Breast epithelium (tissue), 4 donors: ENCODE results near the gene CIBAR2. TPM values are rescaled to one million over a fixed set of nuclear protein-coding genes. Genes with fewer than 3 reads are reported as not detected.
A peak's percentile ranks its signal among the peaks of the same experiment; 100 is the strongest.

Experiments used
- DNase-seq, 2 donors: peaks; one replicate each; pipeline ENCODE4 v3.0.0-alpha.2; 2019; ENCODE audit warnings: low spot score in 2 of 2
- H3K27ac ChIP-seq, 2 donors: fragments of 200-600 bp; sonication (generic) in 1 of 2; one replicate each; pipeline ENCODE4 v1.5.1; 2016 to 2019; ENCODE audit warnings: mild to moderate bottlenecking in 1 of 2
- H3K27me3 ChIP-seq, 2 donors: fragments of 200-600 bp; sonication (generic) in 1 of 2; one replicate each; pipeline versions ENCODE4 v1.5.1 to v1.6.0; 2017 to 2019; ENCODE audit warnings: control low read depth in 1 of 2, mild to moderate bottlenecking in 1 of 2
- H3K36me3 ChIP-seq: fragments of 200-600 bp; one replicate; pipeline ENCODE4 v1.5.1; 2019
- H3K4me1 ChIP-seq, 2 donors: fragments of 200-600 bp; sonication (generic); one replicate each; pipeline ENCODE4 v1.5.1; 2016 to 2019; ENCODE audit warnings: control low read depth in 1 of 2
- H3K4me3 ChIP-seq, 3 donors: fragments of 200-600 bp; sonication (generic); 1 replicate in 2 of 3; 2 replicates in 1 of 3; pipeline ENCODE4 v1.5.1; 2016 to 2019; ENCODE audit warnings: mild to moderate bottlenecking in 3 of 3, moderate library complexity in 2 of 3
- H3K9me3 ChIP-seq, 2 donors: fragments of 200-600 bp; sonication (generic) in 1 of 2; one replicate each; pipeline ENCODE4 v1.5.1; 2016 to 2019; ENCODE audit warnings: control low read depth in 1 of 2
- POLR2A ChIP-seq: fragments of 450-650 bp; IDR thresholded peaks from one replicate; pipeline ENCODE4 v1.6.1; 2016; ENCODE audit warnings: antibody characterized with exemption, mild to moderate bottlenecking, moderate library complexity
- POLR2AphosphoS5 ChIP-seq, 3 donors: sonication (generic); formaldehyde crosslinking; IDR thresholded peaks; one replicate each; pipeline ENCODE4 v1.6.1; 2017; ENCODE audit warnings: antibody characterized with exemption in 3 of 3
- intact Hi-C: fragments of 100-400 bp; cut with DNase I; formaldehyde crosslinking; loops from one replicate; pipeline ENCODE4 v1.15.1; 2023; ENCODE audit warnings: low total_unique reads
- total RNA-seq, 3 donors: library from RNA; depleted of rRNA; stranded (reverse); fragments of >200 nt; gene quantifications; one replicate each; pipeline ENCODE4 v1.1.0, GENCODE V29; 2016
- TF ChIP-seq, protein P1 (sequence below), 3 donors: fragments of 450-650 bp; IDR thresholded peaks; one replicate each; pipeline ENCODE4 v1.5.1; 2016 to 2017; ENCODE audit warnings: antibody characterized with exemption in 3 of 3, mild to moderate bottlenecking in 3 of 3, moderate library complexity in 3 of 3

The CIBAR2 gene
- total RNA-seq, 3 donors from 2014 or later, result not detected

- TF ChIP-seq POLR2AphosphoS5 (IDR thresholded peaks at IDR 0.05) (no peak), POLR2A (no peak)
- TF ChIP-seq, protein P1, sequence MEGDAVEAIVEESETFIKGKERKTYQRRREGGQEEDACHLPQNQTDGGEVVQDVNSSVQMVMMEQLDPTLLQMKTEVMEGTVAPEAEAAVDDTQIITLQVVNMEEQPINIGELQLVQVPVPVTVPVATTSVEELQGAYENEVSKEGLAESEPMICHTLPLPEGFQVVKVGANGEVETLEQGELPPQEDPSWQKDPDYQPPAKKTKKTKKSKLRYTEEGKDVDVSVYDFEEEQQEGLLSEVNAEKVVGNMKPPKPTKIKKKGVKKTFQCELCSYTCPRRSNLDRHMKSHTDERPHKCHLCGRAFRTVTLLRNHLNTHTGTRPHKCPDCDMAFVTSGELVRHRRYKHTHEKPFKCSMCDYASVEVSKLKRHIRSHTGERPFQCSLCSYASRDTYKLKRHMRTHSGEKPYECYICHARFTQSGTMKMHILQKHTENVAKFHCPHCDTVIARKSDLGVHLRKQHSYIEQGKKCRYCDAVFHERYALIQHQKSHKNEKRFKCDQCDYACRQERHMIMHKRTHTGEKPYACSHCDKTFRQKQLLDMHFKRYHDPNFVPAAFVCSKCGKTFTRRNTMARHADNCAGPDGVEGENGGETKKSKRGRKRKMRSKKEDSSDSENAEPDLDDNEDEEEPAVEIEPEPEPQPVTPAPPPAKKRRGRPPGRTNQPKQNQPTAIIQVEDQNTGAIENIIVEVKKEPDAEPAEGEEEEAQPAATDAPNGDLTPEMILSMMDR (IDR thresholded peaks at IDR 0.05), result no peak
- Histone ChIP-seq H3K27ac (peak overlapping the region in 1 of 2 donors; percentile 43), H3K9me3 (no peaks in the 10 kb centered on the region), H3K36me3 (no peaks in the 10 kb centered on the region), H3K4me3 (no peak overlapping the region), H3K4me1 (peaks cover 0 to 13% of the 10 kb centered on the region in 2 donors), H3K27me3 (no peaks in the 10 kb centered on the region)
- DNase-seq, result no peak
- intact Hi-C loops, result no loop called here
These were observed 32.0 kb upstream of the CIBAR2 start for GRCh38 chr16:85144026-85144915.

- no peak for DNase-seq
These were observed 30.5 kb upstream of the CIBAR2 start for GRCh38 chr16:85142771-85143211.

DNA sequence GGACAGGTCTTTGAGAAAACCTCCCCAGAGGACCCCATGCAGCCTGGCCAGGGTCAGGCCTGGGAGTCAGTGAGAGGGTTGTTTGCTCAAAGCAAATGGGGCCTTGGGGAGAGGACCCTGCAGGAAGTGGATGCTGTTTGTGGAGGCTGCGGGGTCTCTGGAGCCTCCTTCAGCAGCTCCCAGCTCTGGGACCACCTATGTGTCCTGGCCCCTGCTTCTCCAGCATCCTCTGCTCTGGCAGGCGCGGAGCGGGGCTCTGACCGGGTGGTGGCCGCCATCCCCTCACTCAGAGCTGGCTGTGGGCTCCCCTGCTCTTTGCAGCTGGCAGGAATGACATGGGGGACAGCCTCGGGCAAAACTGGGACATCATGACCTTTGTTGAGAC is 29.8 kb upstream of the CIBAR2 start:
- intact Hi-C loops, result no loop called here
- no peak overlapping the region for H3K27ac ChIP-seq
- peaks cover 0 to 6% of the 10 kb centered on the region in 2 donors for H3K4me1 ChIP-seq
- no peaks in the 10 kb centered on the region for H3K27me3 ChIP-seq
- no peaks in the 10 kb centered on the region for H3K9me3 ChIP-seq
- H3K36me3 ChIP-seq, result no peaks in the 10 kb centered on the region
- TF ChIP-seq, protein P1 (IDR thresholded peaks at IDR 0.05), result no peak
- H3K4me3 ChIP-seq, result no peak overlapping the region
- no peak for DNase-seq

More at GRCh38 chr16:85142771-85143211, 30.5 kb upstream of the CIBAR2 start:
- Histone ChIP-seq H3K4me3 (no peak overlapping the region), H3K36me3 (no peaks in the 10 kb centered on the region), H3K4me1 (peaks cover 0 to 13% of the 10 kb centered on the region in 2 donors), H3K9me3 (no peaks in the 10 kb centered on the region), H3K27me3 (no peaks in the 10 kb centered on the region), H3K27ac (no peak overlapping the region)
- intact Hi-C loops, result no loop called here
- TF ChIP-seq, protein P1 (IDR thresholded peaks at IDR 0.05), result no peak
- TF ChIP-seq POLR2A (no peak), POLR2AphosphoS5 (IDR thresholded peaks at IDR 0.05) (no peak)

DNA sequence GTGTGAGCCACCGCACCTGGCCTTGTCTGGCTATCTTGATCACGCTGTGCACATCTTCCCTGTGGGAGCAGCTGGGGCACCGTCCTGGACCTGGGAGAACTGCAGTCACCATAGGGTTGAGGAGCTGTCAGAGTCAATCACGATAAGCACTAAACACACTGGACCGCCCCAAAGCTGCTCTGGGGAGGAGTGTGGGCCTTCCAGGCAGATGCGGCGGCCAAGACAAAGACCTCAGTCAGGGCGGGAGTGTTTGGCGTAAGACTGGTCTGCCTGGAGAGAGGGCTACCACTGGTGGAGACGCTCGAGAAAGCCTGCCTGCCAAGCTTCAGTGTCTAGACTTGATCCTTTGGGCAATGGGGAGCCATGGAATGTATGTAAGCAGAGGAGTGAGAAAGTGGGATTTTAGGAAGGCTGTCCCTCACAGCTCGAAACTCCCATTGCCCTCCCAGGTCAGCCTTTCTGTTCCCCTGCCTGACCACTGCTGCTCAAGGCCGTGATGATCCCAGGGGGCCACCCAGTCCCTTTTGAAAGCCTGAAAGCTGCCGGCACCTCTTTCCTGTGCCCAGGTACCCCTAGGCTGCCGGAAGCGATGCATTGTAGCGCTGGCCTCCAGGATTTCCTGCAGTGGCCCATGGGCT is 29.3 kb upstream of the CIBAR2 start:
- no peaks in the 10 kb centered on the region for H3K36me3 ChIP-seq
- no peak overlapping the region for H3K4me3 ChIP-seq
- DNase-seq, result no peak
- H3K27me3 ChIP-seq, result no peaks in the 10 kb centered on the region
- TF ChIP-seq, protein P1 (IDR thresholded peaks at IDR 0.05), result no peak
- TF ChIP-seq POLR2A (no peak), POLR2AphosphoS5 (IDR thresholded peaks at IDR 0.05) (no peak)
- intact Hi-C loops, result no loop called here
- H3K4me1 ChIP-seq, result peaks cover 0 to under 1% of the 10 kb centered on the region in 2 donors
- no peaks in the 10 kb centered on the region for H3K9me3 ChIP-seq
- no peak overlapping the region for H3K27ac ChIP-seq

- no peak for DNase-seq
- H3K27me3 ChIP-seq, result no peaks in the 10 kb centered on the region
- intact Hi-C loops, result no loop called here
- H3K4me1 ChIP-seq, result no peaks in the 10 kb centered on the region
- no peak overlapping the region for H3K27ac ChIP-seq
- H3K9me3 ChIP-seq, result no peaks in the 10 kb centered on the region
- no peaks in the 10 kb centered on the region for H3K36me3 ChIP-seq
- TF ChIP-seq POLR2AphosphoS5 (IDR thresholded peaks at IDR 0.05), result no peak
- TF ChIP-seq POLR2A, result no peak
- TF ChIP-seq, protein P1 (IDR thresholded peaks at IDR 0.05), result no peak
- H3K4me3 ChIP-seq, result no peak overlapping the region
These were observed 28.3 kb upstream of the CIBAR2 start for GRCh38 chr16:85140455-85141012.
